Lung (tissue), 12 donors: ENCODE measurements around the gene PTPRA. TPM values are rescaled to one million over a fixed set of nuclear protein-coding genes. Genes with fewer than 3 reads are reported as not detected.

Experiments used
- ATAC-seq: fragments of 200-7000 bp; cut with Tn5 transposase; one replicate; pipeline ENCODE4 v1.9.1; 2020; ENCODE audit warnings: moderate number of reproducible peaks; ENCODE audit not compliant: insufficient read depth, low FRiP score
- DNase-seq, 3 donors: peaks; one replicate each; pipeline ENCODE4 v3.0.0-alpha.2; 2013 to 2017
- H3K27ac ChIP-seq, 2 donors: one replicate each; pipeline ENCODE4 v1.5.1; 2013; ENCODE audit warnings: mild to moderate bottlenecking in 2 of 2, moderate library complexity in 2 of 2, control low read depth in 1 of 2, inconsistent platforms in 1 of 2, low read depth in 1 of 2, low read length in 1 of 2
- H3K27me3 ChIP-seq, 3 donors: one replicate each; pipeline ENCODE4 v1.5.1; 2013; ENCODE audit warnings: low read length in 2 of 3; ENCODE audit not compliant: control insufficient read depth in 3 of 3, insufficient read depth in 3 of 3
- H3K36me3 ChIP-seq, 4 donors: one replicate each; pipeline ENCODE4 v1.5.1; 2013; ENCODE audit warnings: low read length in 4 of 4, mild to moderate bottlenecking in 1 of 4, moderate library complexity in 1 of 4; ENCODE audit not compliant: control insufficient read depth in 4 of 4, insufficient read depth in 4 of 4
- H3K4me1 ChIP-seq, 5 donors: one replicate each; pipeline ENCODE4 v1.5.1; 2013; ENCODE audit warnings: low read length in 5 of 5, mild to moderate bottlenecking in 2 of 5, moderate library complexity in 1 of 5; ENCODE audit not compliant: control insufficient read depth in 5 of 5, insufficient read depth in 5 of 5
- H3K4me3 ChIP-seq: one replicate; pipeline ENCODE4 v1.5.1; 2013; ENCODE audit warnings: mild to moderate bottlenecking, control low read depth, moderate library complexity
- H3K9ac ChIP-seq, 2 donors: one replicate each; pipeline ENCODE4 v1.5.1; 2013; ENCODE audit warnings: low read length in 2 of 2, control low read depth in 1 of 2; ENCODE audit not compliant: insufficient read depth in 1 of 2
- H3K9me3 ChIP-seq, 4 donors: one replicate each; pipeline ENCODE4 v1.5.1; 2013; ENCODE audit warnings: low read length in 3 of 4, mild to moderate bottlenecking in 1 of 4, moderate library complexity in 1 of 4; ENCODE audit not compliant: control insufficient read depth in 4 of 4, insufficient read depth in 3 of 4
- WGBS, 2 donors: extraction: QIAGEN DNeasy Blood & Tissue Kit; methylation state at CpG; one replicate each; pipeline ENCODE4 v1.1.7; 2013; 5-methylcytosine and 5-hydroxymethylcytosine counted together
- polyA plus RNA-seq, 2 donors: library from polyadenylated mRNA; stranded (reverse); fragments of 200-250 nt; gene quantifications; one replicate each; pipeline ENCODE4 v1.2.1, GENCODE V29; 2013
- total RNA-seq, 2 donors: library from RNA; depleted of rRNA in 1 of 2; stranded (reverse); fragments of >200 nt in 1 of 2; gene quantifications; one replicate each; pipeline ENCODE4 v1.2.1, GENCODE V29; 2014 to 2021
- TF ChIP-seq, protein P1 (sequence below): IDR thresholded peaks from 2 replicates; pipeline ENCODE4 v1.5.1; 2012; ENCODE audit warnings: mild to moderate bottlenecking; ENCODE audit errors: control extremely low read depth, extremely low read depth
- donor health status: control.
- donor health status: control.
- donor health status: Bipolar disorder and iron deficiency.
- donor health status: healthy.
- donor health status: DM: yes; HTN: yes; CAD: no.

Gene PTPRA
- total and polyA plus RNA-seq, 4 donors: 17.8 to 92.1 (median 40.1) TPM

DNA sequence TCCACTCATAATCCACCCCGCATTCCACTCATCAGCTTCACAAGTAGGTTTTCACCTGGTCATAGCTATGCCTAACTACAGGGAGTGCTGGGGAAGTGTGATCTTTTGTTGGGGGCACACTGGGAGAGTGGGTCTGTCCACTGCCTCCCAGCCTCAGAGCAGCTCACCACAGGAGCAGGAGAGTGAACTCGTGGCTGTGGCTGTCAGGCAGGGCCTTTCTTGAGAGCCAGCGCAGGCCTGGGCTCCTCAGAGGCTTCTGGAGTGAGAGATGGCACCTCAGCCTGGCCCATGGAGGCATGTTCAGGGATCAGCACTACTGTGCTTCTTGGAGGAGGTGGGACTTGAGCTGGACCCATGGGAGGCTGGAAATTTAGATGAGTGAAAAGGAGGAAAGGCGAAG lies 166.1 kb downstream of the PTPRA start:
- Histone ChIP-seq H3K4me3 (no peak overlapping the region), H3K27me3 (no peaks in the 10 kb centered on the region), H3K4me1 (peaks cover 0 to 16% (median 10%) of the 10 kb centered on the region in 5 donors), H3K9ac (no peak overlapping the region), H3K27ac (no peak overlapping the region), H3K9me3 (no peaks in the 10 kb centered on the region), H3K36me3 (peaks cover 14 to 47% (median 42%) of the 10 kb centered on the region in 4 donors)
- DNase-seq: no peak
- TF ChIP-seq, protein P1, sequence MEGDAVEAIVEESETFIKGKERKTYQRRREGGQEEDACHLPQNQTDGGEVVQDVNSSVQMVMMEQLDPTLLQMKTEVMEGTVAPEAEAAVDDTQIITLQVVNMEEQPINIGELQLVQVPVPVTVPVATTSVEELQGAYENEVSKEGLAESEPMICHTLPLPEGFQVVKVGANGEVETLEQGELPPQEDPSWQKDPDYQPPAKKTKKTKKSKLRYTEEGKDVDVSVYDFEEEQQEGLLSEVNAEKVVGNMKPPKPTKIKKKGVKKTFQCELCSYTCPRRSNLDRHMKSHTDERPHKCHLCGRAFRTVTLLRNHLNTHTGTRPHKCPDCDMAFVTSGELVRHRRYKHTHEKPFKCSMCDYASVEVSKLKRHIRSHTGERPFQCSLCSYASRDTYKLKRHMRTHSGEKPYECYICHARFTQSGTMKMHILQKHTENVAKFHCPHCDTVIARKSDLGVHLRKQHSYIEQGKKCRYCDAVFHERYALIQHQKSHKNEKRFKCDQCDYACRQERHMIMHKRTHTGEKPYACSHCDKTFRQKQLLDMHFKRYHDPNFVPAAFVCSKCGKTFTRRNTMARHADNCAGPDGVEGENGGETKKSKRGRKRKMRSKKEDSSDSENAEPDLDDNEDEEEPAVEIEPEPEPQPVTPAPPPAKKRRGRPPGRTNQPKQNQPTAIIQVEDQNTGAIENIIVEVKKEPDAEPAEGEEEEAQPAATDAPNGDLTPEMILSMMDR: no peak
- WGBS, 2 donors: 84 to 90% methylated on average over 4 of the region's 4 CpGs
- ATAC-seq: no peak

DNA sequence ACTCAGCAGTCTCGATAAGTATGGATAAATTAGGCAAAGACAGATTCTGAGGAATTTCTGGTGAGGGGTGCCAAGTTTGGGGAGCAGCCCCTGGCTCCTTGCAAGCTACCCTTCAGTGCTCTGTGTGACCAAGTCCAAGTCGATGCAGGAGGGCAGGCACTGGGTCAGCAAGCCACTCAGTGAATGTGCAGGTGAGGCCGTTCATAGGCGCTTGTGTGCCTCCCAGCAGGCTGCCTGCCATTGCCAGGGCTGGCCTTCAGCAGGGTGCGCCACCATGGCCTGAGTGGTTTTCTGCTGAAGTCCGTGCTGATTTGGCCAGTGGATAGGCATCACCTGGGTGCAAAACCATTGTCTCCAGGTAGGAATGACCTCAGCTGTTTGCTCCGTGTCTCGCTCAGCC lies 166.8 kb downstream of the PTPRA start:
- ATAC-seq: no peak
- H3K36me3 ChIP-seq: peaks cover 14 to 45% (median 40%) of the 10 kb centered on the region in 4 donors
- 94 to 95% methylated on average over 8 of the region's 8 CpGs for WGBS, 2 donors
- H3K9me3 ChIP-seq: no peaks in the 10 kb centered on the region
- no peaks in the 10 kb centered on the region for H3K27me3 ChIP-seq
- H3K9ac ChIP-seq: no peak overlapping the region
- H3K27ac ChIP-seq: no peak overlapping the region
- no peak for DNase-seq
- H3K4me1 ChIP-seq: peaks cover 0 to 20% (median 10%) of the 10 kb centered on the region in 5 donors
- H3K4me3 ChIP-seq: no peak overlapping the region
- TF ChIP-seq, protein P1: no peak

DNA sequence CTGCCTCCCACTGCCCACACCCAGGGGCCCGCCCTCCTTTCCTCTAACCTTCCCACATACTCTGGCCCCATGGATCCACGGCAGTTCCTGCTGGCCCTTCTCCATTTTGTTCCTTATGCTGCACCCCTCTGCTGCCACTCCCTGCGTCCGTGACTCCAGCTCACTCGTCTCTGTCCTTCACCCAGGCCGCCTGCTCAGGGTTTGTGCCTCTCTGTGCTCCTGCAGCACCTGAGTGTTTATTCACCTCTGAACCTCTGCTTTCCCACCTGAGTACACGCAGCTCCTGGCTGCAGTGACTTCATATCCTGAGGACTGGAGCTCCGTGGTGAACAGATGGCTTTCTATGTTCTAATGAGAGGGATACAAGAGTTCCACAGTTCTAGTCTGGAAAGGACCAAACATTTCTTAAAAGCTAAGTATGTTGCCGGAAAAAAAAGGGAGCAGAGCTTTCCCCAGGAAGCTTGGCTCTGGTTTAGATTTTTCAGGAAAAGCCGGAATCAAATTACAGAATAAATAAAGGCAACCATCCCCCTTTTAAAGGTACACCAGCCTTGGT lies 168.7 kb downstream of the PTPRA start:
- Histone ChIP-seq H3K9me3 (no peaks in the 10 kb centered on the region), H3K27ac (peak overlapping the region in 1 of 2 donors; percentile 78), H3K4me3 (no peak overlapping the region), H3K36me3 (peaks cover 6 to 29% (median 24%) of the 10 kb centered on the region in 4 donors), H3K27me3 (no peaks in the 10 kb centered on the region), H3K4me1 (peaks cover 0 to 27% (median 12%) of the 10 kb centered on the region in 5 donors), H3K9ac (peak overlapping the region in 1 of 2 donors; percentile 73)
- DNase-seq (peak; percentile 26 to 73 (median 61)), ATAC-seq (no peak)
- WGBS, 2 donors: 44 to 72% methylated on average over 10 of the region's 10 CpGs
- TF ChIP-seq, protein P1: no peak

DNA sequence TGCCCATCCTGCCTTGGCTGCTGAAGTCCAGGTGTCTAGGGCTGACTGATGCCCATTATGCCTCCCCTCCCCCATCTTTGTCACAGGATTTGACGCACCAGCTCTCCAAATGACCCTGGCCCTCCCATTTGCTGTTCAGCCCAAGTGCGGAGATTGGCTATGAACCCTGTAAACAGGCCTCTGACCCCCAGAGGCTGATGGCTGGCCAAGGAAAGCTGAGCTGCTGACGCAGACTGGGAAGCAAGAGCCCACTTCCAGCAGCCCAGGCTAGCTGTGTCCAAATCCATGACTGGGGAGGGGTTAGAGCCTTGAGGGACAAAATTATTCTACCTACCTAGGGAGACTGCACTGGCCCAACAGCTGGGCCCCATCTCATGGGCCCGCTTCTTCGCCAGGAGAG lies 169.3 kb downstream of the PTPRA start:
- TF ChIP-seq, protein P1: no peak
- Histone ChIP-seq H3K4me1 (peaks cover 0 to 30% (median 13%) of the 10 kb centered on the region in 5 donors), H3K27me3 (no peaks in the 10 kb centered on the region), H3K36me3 (peaks cover under 1 to 25% (median 21%) of the 10 kb centered on the region in 4 donors), H3K4me3 (no peak overlapping the region), H3K9ac (peak overlapping the region in 1 of 2 donors; percentile 73), H3K9me3 (no peaks in the 10 kb centered on the region), H3K27ac (peak overlapping the region in 1 of 2 donors; percentile 43)
- WGBS, 2 donors: 84 to 87% methylated on average over 5 of the region's 5 CpGs
- DNase-seq (peak; percentile 52 to 72 (median 55)), ATAC-seq (no peak)
